H9 (cell line): Measurements from ENCODE around the gene GPC3. TPM values are rescaled to one million over a fixed set of nuclear protein-coding genes. Genes with fewer than 3 reads are reported as not detected.
A peak's percentile ranks its signal among the peaks of the same experiment; 100 is the strongest.

Experiments used
- DNase-seq: peaks from one replicate; pipeline ENCODE4 v3.0.0-alpha.2; 2017
- H2AFZ ChIP-seq: one replicate; pipeline ENCODE4 v1.6.1; 2013; ENCODE audit warnings: mild to moderate bottlenecking, low read length, control low read depth, moderate library complexity
- H2AK5ac ChIP-seq: 2 replicates; pipeline ENCODE4 v1.6.1; 2013; ENCODE audit warnings: low read length, control low read depth, mixed read lengths; ENCODE audit not compliant: insufficient read length
- H2BK120ac ChIP-seq: one replicate; pipeline ENCODE4 v1.6.1; 2013; ENCODE audit warnings: low read depth, mild to moderate bottlenecking, low read length, control low read depth, inconsistent platforms; ENCODE audit not compliant: poor library complexity, severe bottlenecking
- H2BK12ac ChIP-seq: 2 replicates; pipeline ENCODE4 v1.6.1; 2013; ENCODE audit warnings: low read length, control low read depth, mixed read lengths, low read depth; ENCODE audit not compliant: insufficient read length
- H2BK15ac ChIP-seq: 2 replicates; pipeline ENCODE4 v1.6.1; 2013; ENCODE audit warnings: low read depth, low read length, control low read depth
- H2BK20ac ChIP-seq: one replicate; pipeline ENCODE4 v1.6.1; 2013; ENCODE audit warnings: low read depth, mild to moderate bottlenecking, low read length, control low read depth, inconsistent platforms; ENCODE audit not compliant: poor library complexity, severe bottlenecking
- H2BK5ac ChIP-seq: 2 replicates; pipeline ENCODE4 v1.6.1; 2013; ENCODE audit warnings: low read length, control low read depth, mixed read lengths; ENCODE audit not compliant: insufficient read length
- H3K14ac ChIP-seq: 2 replicates; pipeline ENCODE4 v1.6.1; 2013; ENCODE audit warnings: low read length, control low read depth; ENCODE audit not compliant: insufficient read depth
- H3K18ac ChIP-seq: 2 replicates; pipeline ENCODE4 v1.6.1; 2013; ENCODE audit warnings: low read depth, mild to moderate bottlenecking, mixed read lengths, low read length, control low read depth; ENCODE audit not compliant: insufficient read length
- H3K23ac ChIP-seq: 2 replicates; pipeline ENCODE4 v1.6.1; 2013; ENCODE audit warnings: low read length, control low read depth, mixed read lengths, low read depth; ENCODE audit not compliant: insufficient read length
- H3K23me2 ChIP-seq: 2 replicates; pipeline ENCODE4 v1.6.1; 2013; ENCODE audit warnings: low read depth, mild to moderate bottlenecking, mixed read lengths, low read length, control low read depth; ENCODE audit not compliant: insufficient read length, poor library complexity, severe bottlenecking
- H3K27ac ChIP-seq: 2 replicates; pipeline ENCODE4 v1.5.1; 2013; ENCODE audit warnings: low read length, control low read depth, mixed read lengths, low read depth; ENCODE audit not compliant: insufficient read length
- H3K27me3 ChIP-seq: 2 replicates; pipeline ENCODE4 v1.6.1; 2013; ENCODE audit warnings: low read length, control low read depth, inconsistent platforms; ENCODE audit not compliant: insufficient read depth
- H3K4ac ChIP-seq: 2 replicates; pipeline ENCODE4 v1.6.1; 2013; ENCODE audit warnings: low read depth, mild to moderate bottlenecking, control low read depth, inconsistent platforms, low read length, moderate library complexity
- H3K4me1 ChIP-seq: 2 replicates; pipeline ENCODE4 v1.6.1; 2013; ENCODE audit warnings: low read length, control low read depth, inconsistent platforms; ENCODE audit not compliant: insufficient read depth
- H3K4me2 ChIP-seq: 2 replicates; pipeline ENCODE4 v1.6.1; 2013; ENCODE audit warnings: low read length, control low read depth, mixed read lengths; ENCODE audit not compliant: insufficient read length, insufficient read depth
- H3K56ac ChIP-seq: 2 replicates; pipeline ENCODE4 v1.6.1; 2013; ENCODE audit warnings: low read depth, mild to moderate bottlenecking, mixed read lengths, low read length, control low read depth; ENCODE audit not compliant: insufficient read length
- H3K79me1 ChIP-seq: 2 replicates; pipeline ENCODE4 v1.6.1; 2013; ENCODE audit warnings: low read depth, mild to moderate bottlenecking, moderate library complexity, low read length, control low read depth, inconsistent platforms; ENCODE audit not compliant: insufficient read depth, poor library complexity, severe bottlenecking
- H3K79me2 ChIP-seq: 2 replicates; pipeline ENCODE4 v1.6.1; 2013; ENCODE audit warnings: low read length, control low read depth, inconsistent platforms; ENCODE audit not compliant: insufficient read depth
- H3K9ac ChIP-seq: 2 replicates; pipeline ENCODE4 v1.6.1; 2013; ENCODE audit warnings: low read length, control low read depth, mixed read lengths; ENCODE audit not compliant: insufficient read length; ENCODE audit errors: extremely low read depth
- H3K9me3 ChIP-seq: one replicate; pipeline ENCODE4 v1.6.1; 2013; ENCODE audit warnings: low read depth, low read length, inconsistent platforms; ENCODE audit not compliant: control insufficient read depth
- H3T11ph ChIP-seq: one replicate; pipeline ENCODE4 v1.6.1; 2013; ENCODE audit warnings: mild to moderate bottlenecking, low read length, control low read depth, inconsistent platforms
- H4K20me1 ChIP-seq: one replicate; pipeline ENCODE4 v1.6.1; 2013; ENCODE audit not compliant: control insufficient read depth, insufficient read length, insufficient read depth
- H4K5ac ChIP-seq: 2 replicates; pipeline ENCODE4 v1.6.1; 2013; ENCODE audit warnings: low read depth, mild to moderate bottlenecking, mixed read lengths, low read length, control low read depth; ENCODE audit not compliant: insufficient read length
- H4K8ac ChIP-seq: replicated peaks from 2 replicates; pipeline ENCODE4 v1.6.1; 2013; ENCODE audit warnings: low read length, control low read depth, mixed read lengths, low read depth; ENCODE audit not compliant: insufficient read length
- H4K91ac ChIP-seq: 2 replicates; pipeline ENCODE4 v1.6.1; 2013; ENCODE audit warnings: low read depth, mild to moderate bottlenecking, moderate library complexity, mixed read lengths, low read length, control low read depth; ENCODE audit not compliant: insufficient read length
- H3K27ac Mint-ChIP-seq, 3 experiments: 2 replicates in 2 of 3; 3 replicates in 1 of 3; pipeline ENCODE4 v1.8.0; 2020 to 2021; ENCODE audit warnings: mixed read lengths in 3 of 3, mild to moderate bottlenecking in 1 of 3, moderate library complexity in 1 of 3
- H3K27me3 Mint-ChIP-seq: 2 replicates; pipeline ENCODE4 v1.8.0; 2021; ENCODE audit warnings: low read depth, mild to moderate bottlenecking, moderate library complexity, mixed read lengths
- H3K36me3 Mint-ChIP-seq, 3 experiments: 2 replicates in 2 of 3; 3 replicates in 1 of 3; pipeline ENCODE4 v1.8.0; 2020 to 2021; ENCODE audit warnings: low read depth in 3 of 3, mixed read lengths in 3 of 3; ENCODE audit not compliant: insufficient read depth in 1 of 3
- H3K4me1 Mint-ChIP-seq, 2 experiments: 2 replicates each; pipeline ENCODE4 v1.8.0; 2020; ENCODE audit warnings: mixed read lengths in 2 of 2
- H3K4me3 Mint-ChIP-seq, 2 experiments: 2 replicates in 1 of 2; 3 replicates in 1 of 2; pipeline ENCODE4 v1.8.0; 2020 to 2021; ENCODE audit warnings: mild to moderate bottlenecking in 2 of 2, mixed read lengths in 2 of 2, moderate library complexity in 1 of 2
- H3K9me3 Mint-ChIP-seq, 2 experiments: 2 replicates in 1 of 2; 3 replicates in 1 of 2; pipeline ENCODE4 v1.8.0; 2020; ENCODE audit warnings: mild to moderate bottlenecking in 2 of 2, mixed read lengths in 2 of 2, moderate library complexity in 1 of 2
- WGBS: extraction: QIAGEN DNeasy Blood & Tissue Kit; methylation state at CpG from one replicate; pipeline ENCODE4 v1.1.7; 2013; ENCODE audit warnings: missing lambda C conversion rate, low lambda C conversion rate, mixed read lengths; ENCODE audit not compliant: insufficient read length; ENCODE audit errors: extremely low coverage; 5-methylcytosine and 5-hydroxymethylcytosine counted together
- total RNA-seq: library from RNA; stranded (reverse); gene quantifications from 2 replicates; pipeline ENCODE4 v1.2.1, GENCODE V29; 2021
- TF ChIP-seq, protein P1 (sequence below): fragments of 200-600 bp; sonication (generic); conservative IDR thresholded peaks from 3 replicates; pipeline ENCODE4 v1.8.0; 2021; ENCODE audit warnings: antibody characterized with exemption, mild to moderate bottlenecking

Gene GPC3
- total RNA-seq, 1 experiment from 2014 or later = 108 TPM

DNA sequence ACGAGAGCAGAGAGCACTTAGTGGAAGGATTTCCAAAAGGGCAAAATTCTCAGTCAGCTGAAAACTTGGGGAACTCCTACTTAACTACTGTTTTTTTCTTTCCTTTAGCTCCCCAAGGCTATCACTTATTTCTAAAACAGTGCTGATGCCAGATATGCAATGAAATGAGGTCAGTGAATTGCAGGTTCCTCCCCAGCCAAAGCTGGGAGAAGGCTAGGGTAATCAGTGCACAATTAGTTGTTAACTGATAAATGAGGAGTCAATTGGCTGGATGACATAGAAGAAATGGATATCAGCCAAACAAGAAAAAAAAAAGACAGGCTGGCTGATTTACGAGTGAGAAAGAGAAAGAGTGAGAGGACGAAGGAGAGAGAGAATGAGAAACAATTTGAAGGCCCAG lies 195.6 kb downstream of the GPC3 start:
- Histone ChIP-seq H2AK5ac (no peak overlapping the region), H2BK20ac (no peak overlapping the region), H2BK12ac (no peak overlapping the region), H3K4me2 (no peak overlapping the region), H3K56ac (no peak overlapping the region), H3K9ac (no peak overlapping the region), H3K79me1 (no peaks in the 10 kb centered on the region), H3K79me2 (no peaks in the 10 kb centered on the region), H4K20me1 (no peaks in the 10 kb centered on the region), H3T11ph (no peak overlapping the region), H3K23me2 (no peaks in the 10 kb centered on the region), H2BK120ac (no peak overlapping the region), H3K14ac (no peak overlapping the region), H2AFZ (no peak overlapping the region), H2BK5ac (no peak overlapping the region), H3K4me1 (no peaks in the 10 kb centered on the region), H3K27me3 (no peaks in the 10 kb centered on the region), H4K8ac (no peak overlapping the region), H3K27ac (no peak overlapping the region), H3K23ac (no peak overlapping the region), H3K9me3 (no peaks in the 10 kb centered on the region), H2BK15ac (no peak overlapping the region), H4K91ac (no peak overlapping the region), H3K4ac (no peak overlapping the region), H4K5ac (no peak overlapping the region), H3K18ac (no peak overlapping the region)
- Mint-ChIP-seq H3K4me1 (peaks cover 49 to 64% of the 10 kb centered on the region in 2 experiments), H3K27me3 (no peaks in the 10 kb centered on the region), H3K36me3 (peaks cover 0 to 4% (median 0%) of the 10 kb centered on the region in 3 experiments; a peak in 2 of 7 replicates), H3K27ac (0 out of 7 replicates have a peak overlapping the region, but pooled peaks of 1 of the 3 experiments have one; percentile 11), H3K9me3 (no peaks in the 10 kb centered on the region), H3K4me3 (no peak overlapping the region)
- DNase-seq = no peak
- TF ChIP-seq, protein P1, sequence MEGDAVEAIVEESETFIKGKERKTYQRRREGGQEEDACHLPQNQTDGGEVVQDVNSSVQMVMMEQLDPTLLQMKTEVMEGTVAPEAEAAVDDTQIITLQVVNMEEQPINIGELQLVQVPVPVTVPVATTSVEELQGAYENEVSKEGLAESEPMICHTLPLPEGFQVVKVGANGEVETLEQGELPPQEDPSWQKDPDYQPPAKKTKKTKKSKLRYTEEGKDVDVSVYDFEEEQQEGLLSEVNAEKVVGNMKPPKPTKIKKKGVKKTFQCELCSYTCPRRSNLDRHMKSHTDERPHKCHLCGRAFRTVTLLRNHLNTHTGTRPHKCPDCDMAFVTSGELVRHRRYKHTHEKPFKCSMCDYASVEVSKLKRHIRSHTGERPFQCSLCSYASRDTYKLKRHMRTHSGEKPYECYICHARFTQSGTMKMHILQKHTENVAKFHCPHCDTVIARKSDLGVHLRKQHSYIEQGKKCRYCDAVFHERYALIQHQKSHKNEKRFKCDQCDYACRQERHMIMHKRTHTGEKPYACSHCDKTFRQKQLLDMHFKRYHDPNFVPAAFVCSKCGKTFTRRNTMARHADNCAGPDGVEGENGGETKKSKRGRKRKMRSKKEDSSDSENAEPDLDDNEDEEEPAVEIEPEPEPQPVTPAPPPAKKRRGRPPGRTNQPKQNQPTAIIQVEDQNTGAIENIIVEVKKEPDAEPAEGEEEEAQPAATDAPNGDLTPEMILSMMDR = no peak
- WGBS = no CpG with 5 or more reads among the region's 3 CpGs
